Neural progenitor cell (in vitro differentiated cells): ENCODE results near the gene DRD1. TPM values are rescaled to one million over a fixed set of nuclear protein-coding genes. Genes with fewer than 3 reads are reported as not detected.

Source experiments
- DNase-seq: peaks from one replicate; pipeline ENCODE4 v3.0.0-alpha.2; 2016; ENCODE audit warnings: low spot score
- H2AFZ ChIP-seq: fragments of 200-600 bp; sonication (generic); replicated peaks from 2 replicates; pipeline ENCODE4 v1.6.1; 2016; ENCODE audit warnings: antibody characterized with exemption
- H3F3A ChIP-seq: fragments of 200-600 bp; sonication (generic); 2 replicates; pipeline ENCODE4 v1.6.1; 2016; ENCODE audit warnings: antibody characterized with exemption, low read depth
- H3K27ac ChIP-seq: fragments of 200-600 bp; sonication (generic); 2 replicates; pipeline ENCODE4 v1.5.1; 2016; ENCODE audit warnings: mild to moderate bottlenecking
- H3K27me3 ChIP-seq: fragments of 200-600 bp; sonication (generic); 2 replicates; pipeline ENCODE4 v1.6.1; 2016; ENCODE audit warnings: mild to moderate bottlenecking, moderate library complexity
- H3K36me3 ChIP-seq: fragments of 200-600 bp; sonication (generic); 2 replicates; pipeline ENCODE4 v1.5.1; 2016
- H3K4me1 ChIP-seq: fragments of 200-600 bp; sonication (generic); 2 replicates; pipeline ENCODE4 v1.6.1; 2016; ENCODE audit warnings: mixed run types
- H3K4me2 ChIP-seq: fragments of 200-600 bp; sonication (generic); 2 replicates; pipeline ENCODE4 v1.6.1; 2016
- H3K4me3 ChIP-seq: fragments of 200-600 bp; sonication (generic); 2 replicates; pipeline ENCODE4 v1.5.1; 2016
- H3K79me2 ChIP-seq: fragments of 200-600 bp; sonication (generic); 2 replicates; pipeline ENCODE4 v1.6.1; 2016; ENCODE audit warnings: low read depth
- H3K9ac ChIP-seq: fragments of 200-600 bp; sonication (generic); 2 replicates; pipeline ENCODE4 v1.6.1; 2016
- H3K9me3 ChIP-seq: fragments of 200-600 bp; sonication (generic); 2 replicates; pipeline ENCODE4 v1.5.1; 2016; ENCODE audit warnings: low read depth
- H4K20me1 ChIP-seq: fragments of 200-600 bp; sonication (generic); 2 replicates; pipeline ENCODE4 v1.6.1; 2016; ENCODE audit warnings: low read depth
- H3K27ac Mint-ChIP-seq: 3 replicates; pipeline ENCODE4 v1.8.0; 2021; ENCODE audit warnings: mixed read lengths
- H3K27me3 Mint-ChIP-seq: 2 replicates; pipeline ENCODE4 v1.8.0; 2022; ENCODE audit warnings: low read depth, mild to moderate bottlenecking, inconsistent platforms, moderate library complexity, mixed read lengths; ENCODE audit not compliant: insufficient read depth
- H3K36me3 Mint-ChIP-seq: 3 replicates; pipeline ENCODE4 v1.8.0; 2021; ENCODE audit warnings: mixed read lengths
- H3K4me1 Mint-ChIP-seq: 3 replicates; pipeline ENCODE4 v1.8.0; 2021; ENCODE audit warnings: mixed read lengths
- H3K4me3 Mint-ChIP-seq: 3 replicates; pipeline ENCODE4 v1.8.0; 2021; ENCODE audit warnings: mild to moderate bottlenecking, moderate library complexity, mixed read lengths
- H3K9me3 Mint-ChIP-seq: 3 replicates; pipeline ENCODE4 v1.8.0; 2020; ENCODE audit warnings: mixed read lengths
- EZH2 ChIP-seq: fragments of 200-600 bp; sonication (generic); IDR thresholded peaks from 2 replicates; pipeline ENCODE4 v1.6.1; 2017; ENCODE audit warnings: antibody characterized with exemption, mild to moderate bottlenecking, moderate library complexity
- EZH2phosphoT487 ChIP-seq: fragments of 200-600 bp; sonication (generic); IDR thresholded peaks from 2 replicates; pipeline ENCODE4 v1.6.1; 2017; ENCODE audit warnings: antibody characterized with exemption
- total RNA-seq: library from RNA; depleted of rRNA; stranded (reverse); fragments of >200 nt; gene quantifications from 2 replicates; pipeline ENCODE4 v1.2.3, GENCODE V29; 2015; ENCODE audit warnings: low replicate concordance
- TF ChIP-seq, protein P1 (sequence below): fragments of 200-600 bp; sonication (generic); IDR thresholded peaks from 2 replicates; pipeline ENCODE4 v1.5.1; 2017; ENCODE audit warnings: antibody characterized with exemption, mild to moderate bottlenecking

DRD1 gene
- total RNA-seq, 1 donor from 2014 or later = not detected

DNA sequence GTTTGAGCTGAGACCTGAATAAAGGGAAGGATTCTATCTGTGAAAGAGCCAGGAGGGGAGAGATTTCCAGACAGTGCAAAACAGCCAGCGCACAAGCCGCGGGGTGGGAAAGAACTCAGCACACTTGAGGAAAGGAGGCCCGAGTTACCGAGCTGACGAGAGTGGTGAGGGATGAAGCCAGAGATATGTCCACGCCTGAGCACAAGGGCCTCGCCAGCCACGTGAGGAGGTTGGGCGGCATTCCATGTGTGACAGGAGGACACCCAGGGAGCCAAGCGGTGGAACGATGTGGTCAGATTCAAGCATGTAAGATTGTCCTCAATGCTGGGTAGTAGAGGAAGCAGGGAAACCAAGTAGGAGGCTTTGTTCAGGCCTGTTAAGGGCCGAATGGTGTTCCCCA, 17.4 kb upstream of the DRD1 start:
- no peak overlapping the region for H3K4me3 Mint-ChIP-seq
- TF ChIP-seq, protein P1, sequence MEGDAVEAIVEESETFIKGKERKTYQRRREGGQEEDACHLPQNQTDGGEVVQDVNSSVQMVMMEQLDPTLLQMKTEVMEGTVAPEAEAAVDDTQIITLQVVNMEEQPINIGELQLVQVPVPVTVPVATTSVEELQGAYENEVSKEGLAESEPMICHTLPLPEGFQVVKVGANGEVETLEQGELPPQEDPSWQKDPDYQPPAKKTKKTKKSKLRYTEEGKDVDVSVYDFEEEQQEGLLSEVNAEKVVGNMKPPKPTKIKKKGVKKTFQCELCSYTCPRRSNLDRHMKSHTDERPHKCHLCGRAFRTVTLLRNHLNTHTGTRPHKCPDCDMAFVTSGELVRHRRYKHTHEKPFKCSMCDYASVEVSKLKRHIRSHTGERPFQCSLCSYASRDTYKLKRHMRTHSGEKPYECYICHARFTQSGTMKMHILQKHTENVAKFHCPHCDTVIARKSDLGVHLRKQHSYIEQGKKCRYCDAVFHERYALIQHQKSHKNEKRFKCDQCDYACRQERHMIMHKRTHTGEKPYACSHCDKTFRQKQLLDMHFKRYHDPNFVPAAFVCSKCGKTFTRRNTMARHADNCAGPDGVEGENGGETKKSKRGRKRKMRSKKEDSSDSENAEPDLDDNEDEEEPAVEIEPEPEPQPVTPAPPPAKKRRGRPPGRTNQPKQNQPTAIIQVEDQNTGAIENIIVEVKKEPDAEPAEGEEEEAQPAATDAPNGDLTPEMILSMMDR = no peak
- no peak for TF ChIP-seq EZH2
- TF ChIP-seq EZH2phosphoT487 = no peak
- H3K27ac ChIP-seq = no peak overlapping the region
- H3K4me1 Mint-ChIP-seq = peaks cover 6% of the 10 kb centered on the region
- H4K20me1 ChIP-seq = no peaks in the 10 kb centered on the region
- H3K9me3 Mint-ChIP-seq = no peaks in the 10 kb centered on the region
- no peak overlapping the region for H3K4me3 ChIP-seq
- H3K27ac Mint-ChIP-seq = no peak overlapping the region
- no peak overlapping the region for H3K9ac ChIP-seq
- no peak overlapping the region for H3K4me2 ChIP-seq
- H3K27me3 Mint-ChIP-seq = peaks cover 5% of the 10 kb centered on the region
- H3K36me3 ChIP-seq = no peaks in the 10 kb centered on the region
- H3K27me3 ChIP-seq = no peaks in the 10 kb centered on the region
- H3K4me1 ChIP-seq = no peaks in the 10 kb centered on the region
- no peaks in the 10 kb centered on the region for H3F3A ChIP-seq
- DNase-seq = no peak
- no peaks in the 10 kb centered on the region for H3K9me3 ChIP-seq
- H3K79me2 ChIP-seq = no peaks in the 10 kb centered on the region
- no peak overlapping the region for H2AFZ ChIP-seq
- H3K36me3 Mint-ChIP-seq = no peaks in the 10 kb centered on the region

DNA sequence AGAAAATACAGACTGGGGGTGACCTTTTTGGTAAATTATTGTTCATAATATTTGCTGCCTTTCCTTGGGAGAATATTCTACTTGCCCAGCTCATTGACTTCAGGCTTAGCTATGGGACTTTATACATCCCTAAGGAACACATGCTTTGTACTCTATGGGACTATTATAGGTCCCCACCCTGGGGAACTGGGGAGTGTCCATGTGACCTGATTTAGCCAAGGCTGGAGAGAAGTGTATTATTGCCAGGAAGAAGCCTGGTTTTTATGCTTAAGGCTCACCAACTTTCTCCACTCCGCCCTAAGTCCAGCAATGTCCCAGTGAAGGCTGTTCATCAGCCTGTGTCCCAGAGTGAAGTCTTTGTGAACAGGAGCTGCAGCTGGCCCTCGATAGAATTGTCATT, 16.6 kb upstream of the DRD1 start:
- Histone ChIP-seq H3F3A (no peaks in the 10 kb centered on the region), H3K4me2 (no peak overlapping the region), H3K9ac (no peak overlapping the region), H3K36me3 (no peaks in the 10 kb centered on the region), H3K27ac (no peak overlapping the region), H3K4me1 (no peaks in the 10 kb centered on the region), H2AFZ (no peak overlapping the region), H3K4me3 (no peak overlapping the region), H4K20me1 (no peaks in the 10 kb centered on the region), H3K9me3 (no peaks in the 10 kb centered on the region), H3K27me3 (no peaks in the 10 kb centered on the region), H3K79me2 (no peaks in the 10 kb centered on the region)
- no peak for DNase-seq
- Mint-ChIP-seq H3K4me1 (peaks cover 6% of the 10 kb centered on the region), H3K36me3 (no peaks in the 10 kb centered on the region), H3K9me3 (no peaks in the 10 kb centered on the region), H3K4me3 (no peak overlapping the region), H3K27me3 (peaks cover 5% of the 10 kb centered on the region), H3K27ac (no peak overlapping the region)
- no peak for TF ChIP-seq EZH2phosphoT487
- no peak for TF ChIP-seq EZH2
- TF ChIP-seq, protein P1 = no peak

DNA sequence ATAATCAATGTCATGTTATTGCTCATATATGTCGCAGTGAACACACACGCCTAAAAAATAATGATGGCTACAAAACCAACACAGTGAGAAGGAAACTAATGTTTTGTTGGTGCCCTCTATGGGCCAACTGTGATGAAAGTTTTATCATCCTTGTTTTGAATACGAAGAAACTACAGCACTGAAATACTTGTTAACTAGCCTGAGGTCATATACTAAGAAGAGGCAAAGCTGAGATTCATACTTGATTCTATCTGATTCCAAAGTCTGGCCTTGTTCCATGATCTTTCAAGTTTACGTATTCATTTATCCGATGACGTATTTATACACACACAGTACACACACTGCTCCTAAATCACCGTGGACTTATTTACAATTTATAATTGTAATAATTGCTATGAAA, 16.1 kb upstream of the DRD1 start:
- TF ChIP-seq EZH2phosphoT487 (no peak), EZH2 (no peak)
- TF ChIP-seq, protein P1 = peak; percentile 63
- Mint-ChIP-seq H3K4me3 (no peak overlapping the region), H3K9me3 (no peaks in the 10 kb centered on the region), H3K4me1 (peaks cover 6% of the 10 kb centered on the region), H3K27me3 (peaks cover 5% of the 10 kb centered on the region), H3K27ac (no peak overlapping the region), H3K36me3 (no peaks in the 10 kb centered on the region)
- no peaks in the 10 kb centered on the region for H3F3A ChIP-seq
- H3K9ac ChIP-seq = no peak overlapping the region
- no peak overlapping the region for H3K4me2 ChIP-seq
- no peaks in the 10 kb centered on the region for H3K4me1 ChIP-seq
- no peaks in the 10 kb centered on the region for H3K79me2 ChIP-seq
- no peaks in the 10 kb centered on the region for H4K20me1 ChIP-seq
- no peak overlapping the region for H2AFZ ChIP-seq
- DNase-seq = no peak
- no peak overlapping the region for H3K4me3 ChIP-seq
- no peaks in the 10 kb centered on the region for H3K27me3 ChIP-seq
- no peaks in the 10 kb centered on the region for H3K36me3 ChIP-seq
- H3K27ac ChIP-seq = no peak overlapping the region
- no peaks in the 10 kb centered on the region for H3K9me3 ChIP-seq

DNA sequence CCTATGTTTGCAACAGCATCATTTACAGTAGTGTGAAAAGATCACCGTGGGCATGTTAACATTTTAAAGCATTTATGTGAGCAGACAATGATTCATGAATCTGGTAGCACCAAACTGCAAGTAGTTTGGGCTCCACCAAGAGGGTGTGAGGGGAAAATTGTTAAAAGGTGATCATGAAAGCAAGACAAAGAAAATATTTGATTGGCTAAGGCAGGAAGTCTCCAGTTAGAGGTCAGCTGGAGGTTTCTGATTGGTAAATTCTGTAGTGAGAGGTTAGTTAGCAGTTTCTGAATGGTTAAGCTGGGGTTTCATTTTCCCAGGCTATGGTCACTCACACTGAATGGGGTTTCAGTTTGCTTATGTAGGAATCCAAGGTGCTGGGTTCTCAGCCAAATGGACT, 13.5 kb upstream of the DRD1 start:
- no peaks in the 10 kb centered on the region for H3K9me3 ChIP-seq
- TF ChIP-seq EZH2 (no peak), EZH2phosphoT487 (no peak)
- TF ChIP-seq, protein P1 = no peak
- Mint-ChIP-seq H3K4me3 (no peak overlapping the region), H3K9me3 (no peaks in the 10 kb centered on the region), H3K4me1 (no peaks in the 10 kb centered on the region), H3K36me3 (no peaks in the 10 kb centered on the region), H3K27me3 (peaks cover 2% of the 10 kb centered on the region), H3K27ac (no peak overlapping the region)
- H3K9ac ChIP-seq = no peak overlapping the region
- DNase-seq = no peak
- no peaks in the 10 kb centered on the region for H3K4me1 ChIP-seq
- no peak overlapping the region for H2AFZ ChIP-seq
- no peaks in the 10 kb centered on the region for H3F3A ChIP-seq
- no peaks in the 10 kb centered on the region for H3K36me3 ChIP-seq
- no peaks in the 10 kb centered on the region for H3K79me2 ChIP-seq
- no peak overlapping the region for H3K27ac ChIP-seq
- H3K27me3 ChIP-seq = peaks cover 6% of the 10 kb centered on the region
- H3K4me2 ChIP-seq = no peak overlapping the region
- H3K4me3 ChIP-seq = no peak overlapping the region
- no peaks in the 10 kb centered on the region for H4K20me1 ChIP-seq
